H1 (cell line): ENCODE measurements around the gene CABP1.

Source experiments
- CTCF ChIP-seq, 3 experiments: IDR thresholded peaks; 1 replicate in 2 of 3; 2 replicates in 1 of 3; pipeline versions ENCODE4 v1.5.1 to v1.6.1; 2011; ENCODE audit warnings: low read length in 3 of 3, mild to moderate bottlenecking in 3 of 3, inconsistent platforms in 2 of 3, low read depth in 1 of 3, moderate library complexity in 1 of 3; ENCODE audit not compliant: insufficient read depth in 1 of 3; ENCODE audit errors: control extremely low read depth in 1 of 3
- EP300 ChIP-seq, 2 experiments: IDR thresholded peaks; 1 replicate in 1 of 2; 2 replicates in 1 of 2; pipeline ENCODE4 v1.6.1; 2011 to 2012; ENCODE audit warnings: low read depth in 2 of 2, low read length in 2 of 2, mild to moderate bottlenecking in 2 of 2, borderline replicate concordance in 1 of 2, inconsistent platforms in 1 of 2, moderate library complexity in 1 of 2
- POLR2A ChIP-seq, 2 experiments: IDR thresholded peaks; 1 replicate in 1 of 2; 2 replicates in 1 of 2; pipeline ENCODE4 v1.6.1; 2011; ENCODE audit warnings: low read depth in 2 of 2, low read length in 2 of 2, mild to moderate bottlenecking in 2 of 2; ENCODE audit errors: control extremely low read depth in 1 of 2
- POLR2AphosphoS5 ChIP-seq: IDR thresholded peaks from 2 replicates; pipeline ENCODE4 v1.6.1; 2011; ENCODE audit warnings: low read depth, low read length
- RBBP5 ChIP-seq: IDR thresholded peaks from 2 replicates; pipeline ENCODE4 v1.7.1; 2012; ENCODE audit warnings: low read depth, mild to moderate bottlenecking, inconsistent platforms, low read length, moderate library complexity, borderline replicate concordance
- RXRA ChIP-seq: IDR thresholded peaks from 2 replicates; pipeline ENCODE4 v1.6.1; 2011; ENCODE audit warnings: low read depth, mild to moderate bottlenecking, low read length, moderate library complexity; ENCODE audit not compliant: insufficient read depth
- SP4 ChIP-seq: IDR thresholded peaks from 2 replicates; pipeline ENCODE4 v1.6.1; 2012; ENCODE audit warnings: low read length, inconsistent platforms
- TCF12 ChIP-seq: IDR thresholded peaks from 2 replicates; pipeline ENCODE4 v1.6.1; 2011; ENCODE audit warnings: low read depth, mild to moderate bottlenecking, low read length
- TEAD4 ChIP-seq: IDR thresholded peaks from 2 replicates; pipeline ENCODE4 v1.6.1; 2012; ENCODE audit warnings: low read depth, low read length, inconsistent platforms, mixed read lengths
- USF2 ChIP-seq: IDR thresholded peaks from 2 replicates; pipeline ENCODE4 v1.6.1; 2011; ENCODE audit warnings: low read length, improper control_type of control experiment
- ZNF274 ChIP-seq: IDR thresholded peaks from 2 replicates; pipeline ENCODE4 v1.7.0; 2012; ENCODE audit warnings: low read length, borderline replicate concordance; ENCODE audit errors: extremely low read depth

- TF ChIP-seq SP4 (no peak), ZNF274 (no peak), CTCF (IDR thresholded peaks at IDR 0.05; ENCODE audit: control extremely low read depth in 1 of 3, insufficient read depth in 1 of 3, low read depth in 1 of 3, low read length in 3 of 3) (no peak), EP300 (IDR thresholded peaks at IDR 0.05; ENCODE audit: borderline replicate concordance in 1 of 2, low read depth in 2 of 2, low read length in 2 of 2) (no peak), RXRA (no peak), TEAD4 (0 out of 2 replicates have a peak, but pooled peaks have one; percentile 15), USF2 (no peak), POLR2AphosphoS5 (no peak), RBBP5 (no peak), POLR2A (IDR thresholded peaks at IDR 0.05; ENCODE audit: control extremely low read depth in 1 of 2, low read depth in 2 of 2, low read length in 2 of 2) (no peak), TCF12 (no peak)
Measured at GRCh38 chr12:120680165-120680738, 39.8 kb downstream of the CABP1 start.
